Ovary (tissue), 3 donors: ENCODE results near the gene HDAC9.

Experiments used
- CTCF ChIP-seq, 3 donors: fragments of 450-650 bp in 2 of 3; fragments of 200-600 bp in 1 of 3; IDR thresholded peaks; one replicate each; pipeline versions ENCODE4 v1.5.1 to v1.8.0; 2016 to 2022; ENCODE audit warnings: antibody characterized with exemption in 3 of 3, mild to moderate bottlenecking in 1 of 3
- EP300 ChIP-seq: sonication (generic); formaldehyde crosslinking; IDR thresholded peaks from one replicate; pipeline ENCODE4 v1.6.1; 2017; ENCODE audit warnings: antibody characterized with exemption
- POLR2A ChIP-seq: fragments of 450-650 bp; IDR thresholded peaks from one replicate; pipeline ENCODE4 v1.6.1; 2017; ENCODE audit warnings: antibody characterized with exemption, mild to moderate bottlenecking, moderate library complexity
- donor health status: DM: no; HTN: no; CAD: no.

- TF ChIP-seq CTCF (IDR thresholded peaks at IDR 0.05) = no peak
- no peak for TF ChIP-seq POLR2A
- no peak for TF ChIP-seq EP300
Measured at GRCh38 chr7:18948521-18948920, 453.0 kb downstream of the HDAC9 start.
